Stimulated activated CD8-positive, alpha-beta memory T cell treated with anti-CD3 and anti-CD28 coated beads, Interleukin-7, amount 100 ng/mL, for 48 hours (primary cell): Measurements from ENCODE around the gene DISP2.

Experiments used
- DNase-seq, 2 donors: peaks; one replicate each; pipeline ENCODE4 v3.0.0-alpha.2; 2020; ENCODE audit warnings: low read depth in 1 of 2; ENCODE audit errors: extremely low read depth in 1 of 2

Gene DISP2

DNA sequence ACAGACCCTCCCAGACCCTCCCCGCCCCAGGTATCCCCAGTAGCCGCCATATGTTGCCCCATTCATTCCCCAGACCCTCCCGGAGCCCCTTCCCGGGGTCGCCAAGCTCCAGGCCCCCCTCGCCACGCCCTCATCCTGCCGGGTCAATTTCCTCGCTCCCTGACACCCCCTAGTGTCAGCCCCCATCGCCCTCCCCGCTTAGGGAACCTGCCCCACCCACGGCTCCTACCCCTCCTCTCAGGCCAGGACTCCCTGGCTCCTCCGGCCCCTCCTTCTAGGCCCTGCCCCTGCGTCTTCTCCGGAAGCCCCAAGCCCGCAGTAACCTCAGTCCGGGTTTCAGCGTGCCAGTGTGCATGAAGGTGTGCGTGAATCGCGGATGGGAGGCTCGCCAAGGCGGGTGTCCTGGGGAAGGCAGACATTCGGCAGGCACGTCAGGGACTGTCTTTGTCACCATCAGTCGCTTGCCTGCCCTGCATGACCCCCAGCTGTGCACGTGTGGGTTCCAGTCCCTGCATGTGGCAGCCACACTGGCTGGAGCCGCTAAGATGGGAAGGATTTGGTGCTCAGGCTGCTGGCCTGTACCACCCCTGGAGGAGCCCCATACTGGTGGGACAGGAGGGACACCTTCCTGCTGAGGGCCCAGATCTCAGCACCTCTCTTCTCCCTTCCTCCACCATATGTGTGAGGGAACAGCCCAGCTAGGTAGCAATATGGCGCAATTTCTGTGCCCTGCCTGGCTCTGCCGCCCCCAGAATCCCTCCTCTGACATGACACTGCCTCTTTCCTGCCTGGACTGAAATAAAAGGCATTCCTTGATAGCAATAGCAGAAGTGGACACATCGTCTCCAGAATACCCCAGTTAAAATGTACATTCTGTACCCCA is 693 bp downstream of the DISP2 start:
- peak in 1 of 2 donors; percentile 10 for DNase-seq

DNA sequence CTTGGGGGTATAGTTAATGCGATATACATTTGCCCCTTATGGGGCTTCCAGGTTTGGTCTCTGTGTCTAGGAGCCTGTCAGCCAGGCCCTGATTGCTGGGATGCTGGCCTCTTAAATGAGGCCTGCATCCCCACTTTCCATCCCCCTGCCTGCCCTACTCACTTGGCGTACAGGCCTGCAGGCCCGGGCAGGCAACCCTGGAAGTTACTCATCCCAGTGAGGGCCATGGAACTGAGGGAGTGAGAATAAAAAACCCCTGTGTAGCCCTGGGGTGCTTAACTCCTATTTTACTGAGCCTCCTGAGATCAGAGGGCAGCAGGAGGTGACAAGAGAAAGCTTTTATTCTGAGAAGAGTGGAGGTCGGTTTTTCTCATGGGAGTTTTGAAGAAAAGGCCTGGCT is 2.0 kb downstream of the DISP2 start:
- no peak for DNase-seq

- DNase-seq, result no peak
Observed at GRCh38 chr15:40361640-40362039, 3.6 kb downstream of the DISP2 start.

GRCh38 chr15:40363611-40364010 is 5.6 kb downstream of the DISP2 start:
- no peak for DNase-seq

GRCh38 chr15:40364251-40364650 is 6.2 kb downstream of the DISP2 start:
- no peak for DNase-seq

DNA sequence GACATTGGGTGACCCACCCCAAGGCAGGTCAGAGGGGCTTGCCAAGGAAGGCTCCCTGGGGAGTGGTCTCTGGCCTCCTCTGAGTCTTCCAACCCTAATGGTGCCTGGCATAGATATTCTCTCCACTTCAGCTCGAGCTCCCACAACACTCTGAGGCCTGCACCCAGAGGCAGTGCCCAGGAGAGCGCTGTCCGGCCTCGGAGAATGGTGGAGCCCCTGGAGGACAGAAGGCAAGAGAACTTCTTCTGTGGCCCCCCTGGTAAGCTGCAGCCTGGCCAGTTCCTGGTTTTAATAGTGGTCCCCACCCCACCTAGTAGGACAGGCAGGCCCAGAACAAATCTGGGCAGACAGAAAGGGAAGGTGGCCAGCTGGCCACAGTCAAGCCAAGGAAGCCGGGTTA is 7.0 kb downstream of the DISP2 start:
- no peak for DNase-seq

DNA sequence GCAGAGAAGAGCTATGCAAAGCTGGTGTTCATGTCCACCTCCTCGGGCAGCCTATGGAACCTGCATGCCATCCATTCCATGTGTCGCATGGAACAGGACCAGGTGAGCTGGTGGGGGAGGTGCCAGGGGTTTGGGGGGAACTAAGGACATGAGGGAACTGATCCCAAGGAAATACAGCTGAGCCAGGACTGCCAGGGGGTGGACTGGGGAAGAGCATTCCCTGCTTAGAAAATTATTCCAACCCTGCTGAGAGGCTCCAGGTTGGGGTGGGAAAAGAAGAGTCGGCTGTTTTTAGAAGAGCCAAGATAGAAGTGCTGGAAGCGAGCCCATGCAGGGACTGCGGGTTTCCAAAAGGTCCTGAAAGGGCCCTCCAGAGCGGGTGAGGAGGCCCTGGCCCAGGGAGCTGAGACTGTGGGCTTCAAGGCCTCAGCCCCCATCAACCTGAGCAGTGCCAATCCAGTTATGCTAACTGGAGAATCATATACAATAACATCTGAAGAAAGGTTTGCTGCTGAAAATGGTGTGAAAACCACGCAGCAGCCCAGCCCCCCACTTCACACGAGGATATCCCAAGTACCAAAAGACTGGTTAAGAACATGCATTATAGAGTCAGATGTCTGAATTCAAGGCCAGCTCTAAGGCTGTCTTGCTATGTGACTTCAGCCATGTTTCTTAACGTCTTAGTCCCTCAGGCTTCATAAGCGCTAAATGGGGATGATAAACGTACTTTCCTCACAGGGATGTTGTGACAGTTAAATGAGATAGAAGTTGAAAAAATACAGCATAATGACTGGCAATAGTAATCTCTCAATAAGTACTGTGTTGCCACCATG is 7.8 kb downstream of the DISP2 start:
- no peak for DNase-seq

DNA sequence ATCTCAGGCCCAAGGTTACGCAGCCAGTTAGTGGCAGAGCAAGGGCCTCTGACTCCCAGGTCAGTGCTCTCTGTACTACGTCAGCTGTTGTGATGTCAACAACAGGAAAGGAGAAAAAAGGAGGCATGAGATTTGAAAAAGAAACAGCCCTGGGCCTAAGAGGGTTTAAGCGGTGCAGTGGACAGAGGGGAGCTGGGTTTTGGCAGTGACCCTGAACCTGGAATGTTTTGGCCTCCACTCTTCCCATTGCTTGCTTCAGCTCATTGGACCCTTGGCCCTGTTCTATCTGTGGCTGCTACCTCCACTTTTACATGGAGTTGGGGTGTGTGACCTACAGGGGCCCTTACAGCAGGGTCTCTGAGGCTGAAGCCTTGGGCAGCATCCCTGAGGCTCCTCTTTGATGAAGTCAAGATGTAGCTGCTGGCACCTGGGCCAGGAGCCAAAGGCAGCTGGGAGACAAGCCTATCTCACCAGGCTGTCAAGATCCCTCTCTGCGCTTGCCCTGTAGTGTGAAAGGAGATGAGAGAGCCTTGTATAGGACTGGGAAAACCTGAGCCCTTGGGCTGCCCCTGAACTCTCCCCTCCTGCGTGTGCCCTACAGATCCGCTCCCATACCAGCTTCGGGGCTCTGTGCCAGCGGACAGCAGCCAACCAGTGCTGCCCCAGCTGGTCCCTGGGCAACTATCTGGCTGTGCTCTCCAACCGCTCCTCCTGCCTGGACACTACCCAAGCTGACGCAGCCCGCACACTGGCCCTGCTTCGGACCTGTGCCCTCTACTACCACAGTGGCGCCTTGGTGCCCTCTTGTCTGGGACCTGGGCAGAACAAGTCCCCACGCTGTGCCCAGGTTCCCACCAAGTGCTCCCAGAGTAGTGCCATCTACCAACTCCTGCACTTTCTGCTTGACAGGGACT is 8.7 kb downstream of the DISP2 start:
- DNase-seq, result no peak

DNA sequence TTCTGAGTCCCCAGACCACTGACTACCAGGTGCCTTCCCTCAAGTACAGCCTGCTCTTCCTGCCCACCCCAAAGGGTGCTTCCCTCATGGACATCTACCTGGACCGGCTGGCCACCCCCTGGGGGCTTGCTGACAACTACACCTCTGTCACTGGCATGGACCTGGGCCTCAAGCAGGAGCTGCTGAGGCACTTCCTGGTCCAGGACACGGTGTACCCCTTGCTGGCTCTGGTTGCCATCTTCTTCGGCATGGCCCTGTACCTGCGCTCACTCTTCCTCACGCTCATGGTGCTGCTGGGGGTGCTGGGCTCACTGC is 9.3 kb downstream of the DISP2 start:
- no peak for DNase-seq

DNA sequence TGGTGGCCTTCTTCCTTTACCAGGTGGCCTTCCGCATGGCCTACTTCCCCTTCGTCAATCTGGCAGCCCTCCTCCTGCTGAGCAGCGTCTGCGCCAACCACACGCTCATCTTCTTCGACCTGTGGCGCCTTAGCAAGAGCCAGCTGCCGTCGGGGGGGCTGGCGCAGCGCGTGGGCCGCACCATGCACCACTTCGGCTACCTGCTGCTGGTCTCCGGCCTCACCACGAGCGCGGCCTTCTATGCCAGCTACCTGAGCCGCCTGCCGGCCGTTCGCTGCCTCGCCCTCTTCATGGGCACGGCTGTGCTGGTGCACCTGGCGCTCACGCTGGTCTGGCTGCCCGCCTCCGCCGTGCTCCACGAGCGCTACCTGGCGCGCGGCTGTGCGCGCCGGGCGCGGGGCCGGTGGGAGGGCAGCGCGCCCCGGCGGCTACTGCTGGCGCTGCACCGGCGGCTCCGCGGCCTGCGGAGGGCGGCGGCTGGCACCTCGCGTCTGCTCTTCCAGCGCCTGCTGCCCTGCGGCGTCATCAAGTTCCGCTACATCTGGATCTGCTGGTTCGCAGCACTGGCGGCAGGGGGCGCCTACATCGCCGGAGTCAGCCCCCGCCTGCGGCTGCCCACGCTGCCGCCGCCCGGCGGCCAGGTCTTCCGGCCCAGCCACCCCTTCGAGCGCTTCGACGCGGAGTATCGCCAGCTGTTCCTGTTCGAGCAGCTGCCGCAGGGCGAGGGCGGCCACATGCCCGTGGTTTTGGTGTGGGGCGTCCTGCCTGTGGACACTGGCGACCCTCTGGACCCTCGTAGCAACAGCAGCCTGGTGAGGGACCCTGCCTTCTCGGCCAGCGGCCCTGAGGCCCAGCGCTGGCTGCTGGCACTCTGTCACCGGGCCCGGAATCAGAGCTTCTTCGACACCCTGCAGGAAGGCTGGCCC is 9.9 kb downstream of the DISP2 start:
- DNase-seq, result peak; percentile 76

DNA sequence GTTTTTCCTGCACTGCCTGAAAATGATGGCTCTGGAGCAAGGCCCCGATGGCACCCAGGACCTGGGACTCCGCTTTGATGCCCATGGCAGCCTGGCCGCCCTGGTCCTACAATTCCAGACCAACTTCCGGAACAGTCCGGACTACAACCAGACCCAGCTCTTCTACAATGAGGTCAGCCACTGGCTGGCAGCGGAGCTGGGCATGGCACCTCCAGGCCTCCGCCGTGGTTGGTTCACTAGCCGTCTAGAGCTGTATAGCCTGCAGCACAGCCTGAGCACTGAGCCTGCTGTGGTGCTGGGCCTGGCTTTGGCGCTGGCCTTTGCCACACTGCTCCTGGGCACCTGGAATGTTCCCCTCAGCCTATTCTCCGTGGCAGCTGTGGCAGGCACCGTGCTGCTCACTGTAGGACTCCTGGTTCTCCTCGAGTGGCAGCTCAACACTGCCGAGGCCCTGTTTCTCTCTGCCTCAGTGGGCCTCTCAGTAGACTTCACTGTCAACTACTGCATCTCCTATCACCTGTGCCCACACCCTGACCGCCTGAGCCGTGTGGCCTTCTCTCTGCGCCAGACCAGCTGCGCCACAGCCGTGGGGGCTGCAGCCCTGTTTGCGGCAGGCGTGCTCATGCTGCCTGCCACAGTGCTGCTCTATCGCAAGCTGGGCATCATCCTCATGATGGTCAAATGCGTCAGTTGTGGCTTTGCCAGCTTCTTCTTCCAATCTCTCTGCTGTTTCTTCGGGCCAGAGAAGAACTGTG is 10.9 kb downstream of the DISP2 start:
- DNase-seq, result no peak

DNA sequence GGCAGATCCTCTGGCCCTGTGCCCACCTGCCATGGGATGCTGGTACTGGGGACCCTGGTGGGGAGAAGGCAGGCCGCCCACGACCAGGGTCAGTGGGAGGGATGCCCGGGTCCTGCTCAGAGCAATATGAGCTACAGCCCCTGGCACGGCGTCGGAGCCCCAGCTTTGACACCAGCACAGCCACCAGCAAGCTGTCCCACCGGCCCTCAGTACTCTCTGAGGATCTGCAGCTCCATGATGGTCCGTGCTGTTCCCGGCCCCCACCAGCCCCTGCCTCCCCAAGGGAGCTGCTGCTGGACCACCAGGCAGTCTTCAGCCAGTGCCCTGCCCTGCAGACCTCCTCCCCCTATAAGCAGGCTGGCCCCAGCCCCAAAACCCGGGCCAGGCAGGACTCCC is 11.5 kb downstream of the DISP2 start:
- no peak for DNase-seq

GRCh38 chr15:40369971-40370370 is 12.0 kb downstream of the DISP2 start:
- DNase-seq, result no peak

GRCh38 chr15:40372981-40373380 is 15.0 kb downstream of the DISP2 start:
- no peak for DNase-seq

DNA sequence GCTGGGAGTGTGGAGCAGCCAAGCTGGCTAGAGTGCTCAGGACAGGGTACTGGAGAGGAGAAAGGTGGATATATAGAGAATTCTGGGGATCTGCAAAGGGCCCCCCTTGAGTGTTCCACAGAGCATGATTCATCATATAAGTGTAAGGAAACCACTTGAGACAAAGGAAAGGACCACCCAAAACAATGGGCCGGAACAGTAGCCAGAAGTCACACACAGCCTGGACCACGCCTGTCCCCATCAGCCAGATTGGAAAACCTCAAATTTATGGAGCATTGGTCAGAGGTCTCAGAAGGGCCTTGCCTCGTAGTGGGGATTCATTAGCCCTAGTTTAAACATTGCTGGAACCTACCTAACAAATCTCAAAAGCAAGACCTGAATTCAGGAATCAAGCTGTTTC is 19.6 kb downstream of the DISP2 start:
- DNase-seq, result no peak

DNA sequence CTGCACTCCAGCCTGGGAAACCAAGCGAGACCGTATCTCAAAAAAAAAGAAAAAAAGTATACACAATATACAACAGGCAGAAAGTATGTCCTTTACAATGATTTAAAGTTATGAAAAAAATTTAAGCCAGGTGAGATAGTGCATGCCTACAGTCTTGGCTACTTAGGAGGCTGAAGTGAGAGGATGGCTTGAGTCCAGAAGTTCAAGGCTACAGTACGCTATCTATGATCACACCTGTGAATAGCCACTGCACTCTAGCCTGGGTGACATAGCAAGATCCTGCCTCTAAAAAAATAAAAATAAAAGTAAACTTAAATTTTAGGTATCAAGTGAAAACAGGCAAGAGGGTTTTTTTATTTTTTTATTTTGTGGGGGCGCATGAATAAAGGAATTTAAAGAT is 21.4 kb downstream of the DISP2 start:
- DNase-seq, result no peak

DNA sequence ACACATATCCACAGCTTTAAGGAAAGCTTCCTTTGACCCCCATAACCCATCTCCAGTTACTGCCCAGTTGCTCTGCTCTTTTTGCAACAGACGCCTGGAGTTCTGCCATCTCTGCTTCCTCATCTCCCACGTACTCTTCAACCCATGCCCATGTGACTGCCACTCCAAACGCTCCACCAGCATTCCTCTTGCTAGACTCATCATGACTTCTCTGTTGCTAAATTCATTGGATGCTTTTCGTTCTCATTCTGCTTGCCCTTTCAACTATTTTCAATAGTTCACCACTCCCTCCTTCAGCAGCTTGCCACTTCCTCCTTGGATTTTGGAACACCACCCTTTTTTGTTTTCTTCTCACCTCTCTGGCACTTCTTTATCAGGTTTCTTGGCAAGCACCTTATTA is 21.8 kb downstream of the DISP2 start:
- no peak for DNase-seq

DNA sequence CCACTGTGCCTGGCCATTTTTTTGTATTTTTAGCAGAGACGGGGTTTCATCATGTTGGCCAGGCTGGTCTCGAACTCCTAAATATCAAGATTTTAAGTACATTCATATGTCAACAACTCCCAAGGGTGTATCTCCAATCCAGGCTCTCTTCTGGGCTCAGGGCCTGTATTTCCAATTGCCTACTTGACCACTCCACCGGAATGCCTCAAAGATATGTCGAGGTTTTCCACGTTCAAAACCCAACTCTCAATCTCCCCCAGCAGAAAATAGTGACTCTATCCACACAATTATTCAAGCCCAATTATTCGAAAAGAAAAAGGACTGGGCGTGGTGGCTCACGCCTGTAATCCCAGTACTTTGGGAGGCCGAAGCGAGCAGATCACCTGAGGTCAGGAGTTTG is 22.6 kb downstream of the DISP2 start:
- no peak for DNase-seq

- DNase-seq, result no peak
Observed at GRCh38 chr15:40381818-40382529, 24.0 kb downstream of the DISP2 start.
